ENCODE measurements around the gene WBP2. TPM values are rescaled to one million over a fixed set of nuclear protein-coding genes. Genes with fewer than 3 reads are reported as not detected.

Gene WBP2
- total RNA-seq, 2 experiments from 2014 or later, result 47.8 to 52.9 TPM

GRCh38 chr17:75795820-75796607 lies 59.1 kb downstream of the WBP2 start:
- CTCF ChIA-PET, result interaction anchor here (0.6 to 0.9 kb wide), 4 partner anchors 31 to 70 kb away, joined by 3 to 4 read pairs (median 4); no protein-coding TSS in a partner anchor
- POLR2A ChIA-PET, result interaction anchor here (0.5 to 0.7 kb wide), 5 partner anchors 17 to 396 kb away, joined by 3 to 6 read pairs (median 4); no protein-coding TSS in a partner anchor

Other genes with a start within 250 kb of the WBP2 start
- under 1 TPM in 1 of 2 experiments, not detected in 1; 0.25 TPM for gene SMIM5, start 221.9 kb downstream of the WBP2 start, total RNA-seq
- gene RECQL5, start 188.2 kb downstream of the WBP2 start, total RNA-seq, result 10 to 100 TPM; 27.6 to 29.5 TPM
- 100 to 1,000 TPM in 1 of 2 experiments, 10 to 100 TPM in 1; 98.1 to 103 TPM for gene SAP30BP, start 188.0 kb downstream of the WBP2 start, total RNA-seq
- gene ITGB4, start 133.9 kb downstream of the WBP2 start, total RNA-seq, result 1 to 10 TPM; 1.5 to 1.9 TPM
- gene GALK1, start 90.1 kb downstream of the WBP2 start, total RNA-seq, result 10 to 100 TPM; 42.2 to 44.3 TPM
- gene UNK, start 70.5 kb downstream of the WBP2 start, total RNA-seq, result 10 to 100 TPM; 25.3 to 29.1 TPM
- 100 to 1,000 TPM; 162 to 165 TPM for gene UNC13D, start 10.9 kb downstream of the WBP2 start, total RNA-seq
- 10 to 100 TPM; 15.6 to 17.5 TPM for gene TRIM47, start 23.2 kb upstream of the WBP2 start, total RNA-seq
- gene TRIM65, start 41.6 kb upstream of the WBP2 start, total RNA-seq, result 10 to 100 TPM; 39.4 to 39.5 TPM
- gene MRPL38, start 49.5 kb upstream of the WBP2 start, total RNA-seq, result 100 to 1,000 TPM; 162 to 166 TPM
- 10 to 100 TPM; 21.9 to 23.6 TPM for gene FBF1, start 85.7 kb upstream of the WBP2 start, total RNA-seq
- gene ACOX1, start 123.8 kb upstream of the WBP2 start, total RNA-seq, result 10 to 100 TPM; 28.4 to 33.7 TPM
- gene TEN1, start 123.9 kb upstream of the WBP2 start, total RNA-seq, result 10 to 100 TPM; 15.0 to 15.8 TPM
- gene CDK3, start 145.5 kb upstream of the WBP2 start, total RNA-seq, result 1 to 10 TPM; 4.1 to 5.1 TPM
- gene EVPL, start 172.0 kb upstream of the WBP2 start, total RNA-seq, result under 1 TPM; 0.10 to 0.21 TPM
- 100 to 1,000 TPM; 130 to 132 TPM for gene SRP68, start 217.2 kb upstream of the WBP2 start, total RNA-seq
- 1 to 10 TPM; 2.2 to 3.1 TPM for gene GALR2, start 219.4 kb upstream of the WBP2 start, total RNA-seq
- gene ZACN, start 223.8 kb upstream of the WBP2 start, total RNA-seq, result 1 to 10 TPM; 2.6 to 3.0 TPM
- gene EXOC7, start 248.5 kb upstream of the WBP2 start, total RNA-seq, result 10 to 100 TPM; 84.6 to 87.0 TPM